Natural killer cell treated with Interleukin-12 subunit alpha and Interleukin-12 subunit beta and Interleukin-15 and Interleukin-18, amount 100 ng/mL, for 72 hours (primary cell): ENCODE results near the gene RP9. TPM values are rescaled to one million over a fixed set of nuclear protein-coding genes. Genes with fewer than 3 reads are reported as not detected.
"Not testable (repeated sequence)": the region's sequence is repeated elsewhere in the genome, so short reads cannot be mapped to it uniquely, and the experiment has no call there.

Source experiments
- ATAC-seq, 2 donors: fragments of 150-1000 bp; cut with Tn5 transposase in 1 of 2; sonication (Bioruptor Pico), chemical (Tn5 transposase) in 1 of 2; 2 replicates each; pipeline ENCODE4 v1.10.0; 2021
- DNase-seq: peaks from one replicate; pipeline ENCODE4 v3.0.0; 2022; ENCODE audit warnings: low spot score
- H3K27ac Mint-ChIP-seq, 2 donors: 1 replicate in 1 of 2; 2 replicates in 1 of 2; pipeline ENCODE4 v1.8.0; 2022; ENCODE audit warnings: mixed read lengths in 2 of 2, mild to moderate bottlenecking in 1 of 2, moderate library complexity in 1 of 2
- H3K27me3 Mint-ChIP-seq, 2 donors: 1 replicate in 1 of 2; 2 replicates in 1 of 2; pipeline ENCODE4 v1.8.0; 2022; ENCODE audit warnings: mixed read lengths in 2 of 2
- H3K36me3 Mint-ChIP-seq: one replicate; pipeline ENCODE4 v1.8.0; 2022; ENCODE audit warnings: mixed read lengths
- H3K4me1 Mint-ChIP-seq, 2 donors: 1 replicate in 1 of 2; 2 replicates in 1 of 2; pipeline ENCODE4 v1.8.0; 2022; ENCODE audit warnings: low read depth in 2 of 2, mixed read lengths in 2 of 2, mild to moderate bottlenecking in 1 of 2
- H3K4me3 Mint-ChIP-seq: one replicate; pipeline ENCODE4 v1.8.0; 2022; ENCODE audit warnings: mixed read lengths
- H3K9me3 Mint-ChIP-seq: 2 replicates; pipeline ENCODE4 v1.8.0; 2022; ENCODE audit warnings: mixed read lengths
- total RNA-seq, 2 donors: library from RNA; stranded (reverse); gene quantifications; one replicate each; pipeline ENCODE4 v1.2.3, GENCODE V29; 2022

Gene RP9
- total RNA-seq, 2 donors from 2014 or later, result 16.2 to 22.0 TPM

- H3K4me1 Mint-ChIP-seq, result peaks cover 11 to 17% of the 10 kb centered on the region in 2 donors
- no peaks in the 10 kb centered on the region for H3K36me3 Mint-ChIP-seq
Observed at GRCh38 chr7:33127085-33127484, 17.9 kb upstream of the RP9 start.

DNA sequence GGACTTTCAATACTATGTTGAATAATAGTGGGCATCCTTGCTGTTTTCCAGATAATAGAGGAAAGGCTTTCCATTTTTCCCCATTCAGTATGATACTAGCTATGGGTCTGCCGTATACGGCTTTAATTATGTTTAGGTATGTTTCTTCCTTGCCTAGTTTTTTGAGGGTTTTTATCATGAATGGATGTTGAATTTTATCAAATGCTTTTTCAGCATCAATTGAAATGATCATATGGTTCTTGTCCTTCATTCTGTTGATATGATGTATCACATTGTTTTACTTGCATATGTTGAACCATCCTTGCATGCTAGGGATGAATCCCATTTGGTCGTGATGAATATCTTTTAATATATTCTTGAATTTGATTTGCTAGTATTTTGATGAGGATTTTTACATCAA lies 9.2 kb upstream of the RP9 start:
- H3K27ac Mint-ChIP-seq, result no peak overlapping the region
- H3K4me3 Mint-ChIP-seq, result no peak overlapping the region
- peaks cover 15% of the 10 kb centered on the region for H3K36me3 Mint-ChIP-seq
- no peak for DNase-seq
- H3K27me3 Mint-ChIP-seq, result peaks cover 44 to 68% of the 10 kb centered on the region in 2 donors
- H3K9me3 Mint-ChIP-seq, result no peaks in the 10 kb centered on the region
- no peak for ATAC-seq
- no peaks in the 10 kb centered on the region for H3K4me1 Mint-ChIP-seq

More at GRCh38 chr7:33127085-33127484, 17.9 kb upstream of the RP9 start:
- no peak for DNase-seq
- peaks cover 2 to 3% of the 10 kb centered on the region in 2 donors for H3K27me3 Mint-ChIP-seq
- H3K9me3 Mint-ChIP-seq, result no peaks in the 10 kb centered on the region
- ATAC-seq, result no peak
- no peak overlapping the region for H3K4me3 Mint-ChIP-seq
- H3K27ac Mint-ChIP-seq, result no peak overlapping the region

DNA sequence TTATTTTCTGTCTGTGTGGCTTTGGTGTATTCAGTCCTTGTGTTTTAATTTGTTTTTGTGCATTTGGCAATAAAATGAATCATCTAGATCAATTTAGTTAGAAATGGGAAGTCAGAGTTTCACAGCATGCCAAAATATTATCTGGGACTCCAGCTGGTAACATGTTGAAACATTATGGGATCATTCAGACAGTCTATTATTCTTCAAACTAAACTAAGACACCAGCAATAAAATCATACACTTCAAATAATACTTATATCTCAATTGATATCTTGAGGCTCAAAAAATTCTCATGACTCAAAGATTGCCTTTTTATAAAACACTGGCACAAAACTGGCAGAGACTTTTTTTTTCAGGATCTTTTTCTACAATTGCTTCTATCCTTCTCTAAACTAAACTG lies 5.8 kb upstream of the RP9 start:
- H3K4me1 Mint-ChIP-seq, result peaks cover 0 to 2% of the 10 kb centered on the region in 2 donors
- no peaks in the 10 kb centered on the region for H3K9me3 Mint-ChIP-seq
- H3K27ac Mint-ChIP-seq, result no peak overlapping the region
- no peak for ATAC-seq
- H3K36me3 Mint-ChIP-seq, result peaks cover 15% of the 10 kb centered on the region
- no peak overlapping the region for H3K4me3 Mint-ChIP-seq
- peaks cover 49 to 75% of the 10 kb centered on the region in 2 donors for H3K27me3 Mint-ChIP-seq
- no peak for DNase-seq

DNA sequence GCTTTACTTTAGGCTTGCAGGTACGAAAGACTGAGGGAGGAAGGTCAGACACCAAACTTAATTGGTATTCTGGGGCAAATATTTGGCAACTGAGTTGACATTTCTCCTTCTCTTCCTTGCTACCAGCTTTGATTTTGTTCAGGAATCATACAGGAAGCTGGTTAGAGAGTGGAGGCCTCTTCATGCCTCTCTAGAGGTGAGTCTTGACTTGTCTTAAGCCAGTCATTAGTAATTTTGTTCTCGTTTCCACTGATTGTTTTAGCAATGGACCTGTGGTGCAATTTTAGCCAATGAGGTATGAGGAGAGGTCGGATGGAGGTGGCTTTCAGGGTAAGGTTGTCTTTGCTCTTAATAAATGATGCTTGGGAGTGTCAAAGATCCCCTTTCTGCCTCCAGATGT lies 2.4 kb upstream of the RP9 start:
- ATAC-seq, result no peak
- DNase-seq, result no peak
- H3K4me1 Mint-ChIP-seq, result peaks cover 15 to 19% of the 10 kb centered on the region in 2 donors
- H3K27ac Mint-ChIP-seq, result no peak overlapping the region
- H3K27me3 Mint-ChIP-seq, result peaks cover 36 to 48% of the 10 kb centered on the region in 2 donors
- H3K36me3 Mint-ChIP-seq, result no peaks in the 10 kb centered on the region
- no peak overlapping the region for H3K4me3 Mint-ChIP-seq
- no peaks in the 10 kb centered on the region for H3K9me3 Mint-ChIP-seq

DNA sequence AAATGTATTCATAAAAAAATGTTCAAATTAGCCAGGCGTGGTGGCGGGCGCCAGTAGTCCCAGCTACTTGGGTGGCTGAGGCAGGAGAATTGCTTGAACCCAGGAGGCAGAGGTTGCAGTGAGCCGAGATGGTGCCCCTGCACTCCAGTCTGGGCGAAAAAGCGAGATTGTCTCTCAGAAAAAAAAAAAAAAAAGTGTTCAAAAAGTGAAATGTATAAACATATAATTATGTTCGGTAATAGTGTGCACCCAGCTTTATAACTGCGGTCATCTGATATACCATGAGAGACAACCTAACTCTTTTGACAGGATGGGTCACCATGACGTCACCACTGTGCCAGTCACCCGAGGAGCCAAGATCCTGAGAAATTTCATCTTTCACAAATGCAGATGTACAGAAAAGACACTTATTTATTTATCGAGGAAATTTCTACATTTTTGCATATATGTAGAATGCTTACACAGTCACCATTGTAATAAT lies 594 bp upstream of the RP9 start:
- H3K4me3 Mint-ChIP-seq, result peak overlapping the region; percentile 48
- H3K27me3 Mint-ChIP-seq, result peaks cover 25 to 33% of the 10 kb centered on the region in 2 donors
- no peak for ATAC-seq
- peaks cover 21 to 23% of the 10 kb centered on the region in 2 donors for H3K4me1 Mint-ChIP-seq
- H3K9me3 Mint-ChIP-seq, result no peaks in the 10 kb centered on the region
- DNase-seq, result no peak
- H3K36me3 Mint-ChIP-seq, result no peaks in the 10 kb centered on the region
- no peak overlapping the region for H3K27ac Mint-ChIP-seq

- Mint-ChIP-seq H3K27ac (peak overlapping the region; percentile 37 to 93), H3K9me3 (no peaks in the 10 kb centered on the region), H3K4me3 (peak overlapping the region; percentile 98), H3K36me3 (no peaks in the 10 kb centered on the region), H3K4me1 (peaks cover 22 to 32% of the 10 kb centered on the region in 2 donors), H3K27me3 (peaks cover 17 to 26% of the 10 kb centered on the region in 2 donors)
- ATAC-seq (peak in 1 of 2 donors; percentile 9), DNase-seq (no peak)
Observed at GRCh38 chr7:33108554-33109004, 625 bp downstream of the RP9 start.

- H3K27me3 Mint-ChIP-seq, result peaks cover 12 to 19% of the 10 kb centered on the region in 2 donors
- no peaks in the 10 kb centered on the region for H3K36me3 Mint-ChIP-seq
- peaks cover 25 to 34% of the 10 kb centered on the region in 2 donors for H3K4me1 Mint-ChIP-seq
- ATAC-seq (no peak), DNase-seq (no peak)
- H3K27ac Mint-ChIP-seq, result no peak overlapping the region
- H3K4me3 Mint-ChIP-seq, result peak overlapping the region; percentile 98
- no peaks in the 10 kb centered on the region for H3K9me3 Mint-ChIP-seq
Observed at GRCh38 chr7:33107136-33108066, 1.8 kb downstream of the RP9 start.

DNA sequence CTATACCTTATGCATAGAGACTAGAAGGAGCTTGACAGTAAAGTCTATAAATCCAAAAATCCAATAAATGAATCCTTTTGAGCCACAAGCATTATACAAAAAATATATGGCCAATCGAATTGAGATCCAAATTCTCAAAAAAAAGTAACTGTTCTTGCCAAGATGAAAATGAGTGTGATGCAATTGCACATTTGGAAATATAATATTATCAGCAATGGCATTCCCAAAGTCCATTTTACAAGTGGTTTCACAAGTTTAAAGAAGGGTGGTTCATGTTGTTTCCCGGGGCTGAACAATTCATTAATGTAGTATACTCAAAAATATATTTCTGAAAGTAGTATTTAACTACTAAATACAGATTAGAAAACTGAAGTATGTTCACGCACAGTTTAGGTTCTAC lies 7.3 kb downstream of the RP9 start:
- ATAC-seq (no peak), DNase-seq (no peak)
- no peaks in the 10 kb centered on the region for H3K27me3 Mint-ChIP-seq
- no peaks in the 10 kb centered on the region for H3K9me3 Mint-ChIP-seq
- no peak overlapping the region for H3K4me3 Mint-ChIP-seq
- H3K36me3 Mint-ChIP-seq, result peaks cover 3% of the 10 kb centered on the region
- peaks cover 10 to 15% of the 10 kb centered on the region in 2 donors for H3K4me1 Mint-ChIP-seq
- H3K27ac Mint-ChIP-seq, result no peak overlapping the region

- Mint-ChIP-seq H3K4me1 (peaks cover 6 to 15% of the 10 kb centered on the region in 2 donors), H3K27me3 (no peaks in the 10 kb centered on the region), H3K9me3 (no peaks in the 10 kb centered on the region), H3K36me3 (peaks cover 14% of the 10 kb centered on the region), H3K27ac (no peak overlapping the region), H3K4me3 (no peak overlapping the region)
- ATAC-seq (no peak), DNase-seq (no peak)
Observed at GRCh38 chr7:33100770-33101169, 8.4 kb downstream of the RP9 start.

GRCh38 chr7:33099154-33099940 lies 9.9 kb downstream of the RP9 start:
- DNase-seq (no peak), ATAC-seq (no peak)
- Mint-ChIP-seq H3K27me3 (no peaks in the 10 kb centered on the region), H3K9me3 (no peaks in the 10 kb centered on the region), H3K27ac (no peak overlapping the region), H3K4me3 (no peak overlapping the region), H3K4me1 (peaks cover 3 to 8% of the 10 kb centered on the region in 2 donors), H3K36me3 (peaks cover 23% of the 10 kb centered on the region)

GRCh38 chr7:33094745-33095275 lies 14.4 kb downstream of the RP9 start:
- not testable (repeated sequence) for ATAC-seq, H3K9me3 Mint-ChIP-seq, H3K27ac Mint-ChIP-seq, H3K27me3 Mint-ChIP-seq, H3K4me1 Mint-ChIP-seq, DNase-seq, H3K4me3 Mint-ChIP-seq
- H3K36me3 Mint-ChIP-seq, result peaks cover 30% of the 10 kb centered on the region

- ATAC-seq (no peak), DNase-seq (no peak)
- no peaks in the 10 kb centered on the region for H3K27me3 Mint-ChIP-seq
- no peak overlapping the region for H3K27ac Mint-ChIP-seq
- peaks cover 30% of the 10 kb centered on the region for H3K36me3 Mint-ChIP-seq
- H3K9me3 Mint-ChIP-seq, result no peaks in the 10 kb centered on the region
- no peak overlapping the region for H3K4me3 Mint-ChIP-seq
- H3K4me1 Mint-ChIP-seq, result peaks cover 0 to 2% of the 10 kb centered on the region in 2 donors
Observed at GRCh38 chr7:33093266-33093665, 15.9 kb downstream of the RP9 start.

GRCh38 chr7:33091641-33092191 lies 17.5 kb downstream of the RP9 start:
- Mint-ChIP-seq H3K27me3 (peaks cover 0 to 3% of the 10 kb centered on the region in 2 donors), H3K27ac (no peak overlapping the region), H3K36me3 (peaks cover 25% of the 10 kb centered on the region), H3K4me3 (no peak overlapping the region), H3K4me1 (peaks cover 0 to 2% of the 10 kb centered on the region in 2 donors), H3K9me3 (no peaks in the 10 kb centered on the region)
- ATAC-seq, result peak in 1 of 2 donors; percentile 31
- no peak for DNase-seq
